OCI-M1 (cell line): Measurements from ENCODE around the gene STT3A.
A peak's percentile ranks its signal among the peaks of the same experiment; 100 is the strongest.
"Not testable (repeated sequence)": the region's sequence is repeated elsewhere in the genome, so short reads cannot be mapped to it uniquely, and the experiment has no call there.

Source experiments
- DNase-seq: peaks from one replicate; lab custom pipeline; 2025; lab: John Stamatoyannopoulos, UW

The STT3A gene

DNA sequence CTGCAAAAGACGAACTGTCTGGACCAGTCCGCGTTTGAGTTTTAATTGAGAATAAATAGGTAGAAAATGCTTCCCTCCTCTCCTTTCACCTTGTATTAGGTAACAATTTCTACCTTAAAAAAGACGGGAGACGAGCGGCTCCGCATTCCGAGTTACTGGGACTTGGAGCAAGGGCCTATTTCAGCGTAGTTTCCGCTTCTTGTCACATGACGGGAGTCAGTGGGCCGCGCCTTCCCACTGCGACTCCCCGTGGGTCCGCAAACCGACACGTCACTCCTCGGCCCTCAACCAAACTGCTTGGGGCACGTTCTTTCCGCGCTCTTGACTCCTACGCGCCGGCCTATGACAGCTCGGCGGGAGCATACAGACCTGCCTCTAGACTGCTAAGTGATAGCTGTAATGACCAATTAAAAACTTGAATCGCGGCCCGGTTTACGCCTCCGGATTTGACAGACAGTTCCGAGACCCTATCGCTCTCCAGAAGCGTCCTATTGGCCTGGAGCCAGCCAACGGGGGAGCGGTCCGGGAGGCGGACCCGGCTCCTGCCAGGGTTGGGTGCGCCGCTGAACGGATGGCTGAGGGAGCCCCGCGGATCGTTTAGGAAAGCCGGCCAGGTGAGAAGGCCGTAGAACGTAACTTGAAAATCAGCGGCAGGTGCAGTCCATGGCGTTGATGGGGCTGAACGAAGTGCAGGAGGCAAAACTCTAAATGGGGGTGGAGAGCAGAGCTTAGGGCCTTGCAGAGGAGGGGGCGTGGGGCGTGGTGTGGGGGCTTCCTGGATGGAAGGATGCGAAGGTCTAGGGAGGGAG lies at the start of gene STT3A:
STT3A (plus strand) TSS at position 548 of the 809 bp plus-strand sequence. CDS start 3,064 bp downstream, outside the sequence.
- DNase-seq: peak; percentile 100

DNA sequence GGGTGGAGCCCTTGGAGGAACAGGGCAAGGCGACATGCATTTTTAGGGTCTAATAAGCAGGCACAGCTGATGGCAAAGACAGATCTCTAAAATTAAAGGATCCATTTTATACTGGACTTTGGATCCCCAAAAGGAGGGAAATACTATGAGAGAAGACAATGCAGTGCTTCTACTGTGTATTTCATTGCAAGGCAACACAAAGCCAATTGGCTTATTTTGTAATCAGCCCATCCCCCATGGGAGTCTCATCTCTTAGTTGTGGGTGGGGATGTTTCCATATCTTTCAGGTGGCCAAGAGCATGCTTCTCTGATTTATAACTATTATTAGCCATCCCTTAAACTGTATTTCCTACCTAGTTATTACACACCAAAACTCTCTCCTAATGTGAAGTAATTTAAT lies 41.9 kb upstream of the STT3A start:
- DNase-seq: no peak

DNA sequence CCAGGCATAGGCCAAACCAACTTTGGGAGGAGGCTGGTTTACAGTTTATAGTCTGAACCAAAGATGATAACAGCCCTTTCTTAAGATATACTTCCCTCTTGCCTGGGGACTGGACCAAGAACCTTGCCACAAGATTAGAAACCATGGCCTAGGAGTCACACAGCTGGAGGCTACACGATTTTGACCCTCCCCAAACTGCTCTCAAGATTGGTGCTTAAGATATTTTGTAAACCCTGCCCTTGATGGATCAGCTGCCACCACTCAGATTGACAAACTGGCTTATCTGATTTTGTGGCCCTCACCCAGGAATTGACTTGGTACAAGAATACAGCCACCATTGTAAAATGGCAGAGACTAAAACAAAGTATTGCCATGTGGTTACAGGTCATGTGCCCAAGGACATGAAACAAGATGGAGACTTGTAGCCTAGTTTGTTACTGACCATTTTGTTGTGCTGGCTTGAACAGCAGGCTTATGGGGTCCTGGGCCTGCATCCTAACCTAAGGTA lies 40.8 kb upstream of the STT3A start:
- peak; percentile 53 for DNase-seq

DNA sequence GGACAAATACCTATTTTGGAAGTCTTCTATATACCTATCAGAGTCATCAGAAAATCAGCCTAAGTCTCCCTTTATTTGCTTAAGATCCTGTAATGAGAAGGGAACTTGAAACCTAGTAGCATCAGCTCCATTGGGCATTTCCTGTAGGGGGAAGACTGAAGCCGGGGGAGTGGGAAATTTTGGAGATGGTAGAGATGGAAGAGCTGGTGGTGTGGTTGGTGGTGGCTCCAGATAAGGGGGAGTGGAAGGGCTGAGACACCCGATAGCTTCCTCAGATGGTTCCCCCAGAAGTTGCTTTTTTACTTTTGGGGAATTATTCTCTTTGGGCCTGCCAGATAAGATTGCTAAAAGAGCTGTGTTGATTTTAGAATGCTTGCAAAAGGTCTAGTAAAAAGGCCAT lies 39.7 kb upstream of the STT3A start:
- no peak for DNase-seq

DNA sequence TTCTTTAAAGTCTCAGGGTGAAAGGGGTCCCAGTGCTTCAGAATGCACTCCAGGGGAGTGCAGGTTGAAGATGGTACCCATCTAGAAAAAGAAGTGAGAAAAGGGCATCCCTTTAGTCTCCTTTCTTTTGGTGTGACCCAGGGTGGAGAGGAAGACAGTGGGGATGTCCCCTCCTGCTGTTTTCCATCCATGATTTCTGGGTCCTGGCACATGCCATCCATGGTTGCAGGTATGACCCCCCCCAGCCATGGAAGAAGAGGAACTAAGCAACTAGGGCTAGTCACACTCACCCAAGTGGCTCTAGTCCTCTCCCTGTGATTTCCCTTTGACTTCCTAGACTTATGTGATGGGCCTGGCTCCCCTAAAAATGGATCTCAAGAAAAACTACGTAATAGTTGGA lies 39.3 kb upstream of the STT3A start:
- DNase-seq: peak; percentile 38

DNA sequence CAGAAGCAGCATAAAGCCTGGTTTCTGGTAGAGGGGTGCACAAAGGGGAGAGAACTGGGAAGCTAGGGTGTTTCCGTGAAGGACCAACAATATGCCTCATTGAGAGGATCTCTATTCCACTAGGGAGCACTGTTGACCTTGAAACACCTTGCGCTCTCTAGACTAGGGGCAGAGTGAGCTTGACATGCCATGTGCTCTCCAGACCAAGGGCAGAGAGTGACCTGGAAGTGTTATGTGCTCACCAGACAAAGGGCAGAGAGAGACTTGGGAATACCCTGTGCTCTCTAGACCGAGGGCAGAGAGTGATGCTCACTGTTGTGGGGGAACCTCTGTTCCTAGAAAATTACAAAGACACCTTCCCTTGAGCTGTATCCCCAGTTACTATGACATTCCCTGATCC lies 38.6 kb upstream of the STT3A start:
- DNase-seq: no peak

DNA sequence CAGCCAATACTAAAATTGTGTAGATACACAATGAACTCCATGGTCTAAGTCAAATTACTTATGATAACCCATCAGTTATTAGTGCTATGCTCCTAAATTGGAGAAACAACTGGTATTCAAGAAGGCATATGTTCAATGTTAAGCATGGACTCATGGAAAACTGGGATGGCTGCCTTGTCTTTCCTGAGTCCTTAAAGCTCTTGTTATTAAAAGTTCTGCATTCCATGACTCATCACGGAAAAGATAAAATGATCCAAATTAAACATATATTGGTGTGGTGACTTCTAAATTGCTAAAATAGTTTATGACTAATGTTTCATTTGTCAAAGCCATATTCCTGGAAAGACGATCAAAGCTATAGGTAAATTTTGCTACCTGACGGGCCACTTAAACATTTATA lies 32.8 kb upstream of the STT3A start:
- DNase-seq: no peak

DNA sequence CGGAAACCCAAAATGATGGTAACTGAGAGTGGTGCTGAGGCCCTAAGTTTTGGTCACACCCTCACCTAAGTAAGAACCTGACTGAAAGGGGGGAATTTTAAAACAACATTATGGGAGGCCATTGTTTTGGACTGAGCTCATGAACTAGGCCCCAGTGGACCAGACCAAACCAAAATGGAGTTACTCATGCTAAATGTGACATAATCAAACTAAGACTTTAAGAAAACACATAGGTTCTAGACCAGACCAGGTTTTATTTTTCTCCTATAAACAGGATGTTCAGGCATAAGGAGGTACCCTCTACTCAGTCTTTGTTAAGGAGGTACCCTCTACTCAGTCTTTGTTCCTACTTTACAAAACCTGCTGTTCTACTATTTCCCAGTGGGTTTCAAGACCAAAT lies 30.7 kb upstream of the STT3A start:
- no peak for DNase-seq

DNA sequence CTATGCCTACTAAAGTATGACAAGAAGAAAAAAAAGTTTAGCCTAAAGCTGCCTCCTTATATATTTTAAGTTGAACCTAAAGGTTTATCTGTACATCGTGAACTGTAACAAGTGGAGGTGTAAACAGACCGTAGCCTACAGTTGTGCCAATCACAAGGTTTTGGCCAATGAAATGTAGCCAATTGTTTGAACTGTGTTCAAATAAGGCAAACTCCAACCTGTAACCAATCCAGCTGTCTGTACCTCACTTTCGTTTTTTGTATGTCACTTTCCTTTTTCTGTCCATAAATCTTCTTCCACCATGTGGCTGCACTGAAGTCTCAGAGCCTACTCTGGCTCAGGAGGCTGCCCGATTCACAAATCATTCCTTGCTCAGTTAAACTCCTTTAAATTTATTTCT lies 30.2 kb upstream of the STT3A start:
- peak; percentile 52 for DNase-seq

DNA sequence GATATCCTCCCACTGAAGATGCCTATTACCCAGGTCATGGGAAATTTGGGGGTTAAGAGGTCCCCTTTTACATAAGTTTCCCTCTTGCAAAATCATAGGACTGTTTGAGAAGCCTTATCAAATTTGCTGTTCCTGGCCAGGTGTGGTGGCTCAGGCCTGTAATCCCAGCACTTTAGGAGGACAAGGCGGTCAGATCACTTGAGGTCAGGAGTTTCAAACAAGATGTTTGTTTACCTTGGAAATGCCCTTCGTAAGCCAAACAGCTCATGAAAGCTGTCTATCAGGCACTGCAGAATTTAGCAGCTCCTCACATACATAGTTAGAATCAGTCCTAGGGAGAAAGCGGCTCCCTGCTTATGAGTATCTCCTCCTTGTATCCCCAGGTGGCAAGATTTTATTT lies 28.3 kb upstream of the STT3A start:
- no peak for DNase-seq

DNA sequence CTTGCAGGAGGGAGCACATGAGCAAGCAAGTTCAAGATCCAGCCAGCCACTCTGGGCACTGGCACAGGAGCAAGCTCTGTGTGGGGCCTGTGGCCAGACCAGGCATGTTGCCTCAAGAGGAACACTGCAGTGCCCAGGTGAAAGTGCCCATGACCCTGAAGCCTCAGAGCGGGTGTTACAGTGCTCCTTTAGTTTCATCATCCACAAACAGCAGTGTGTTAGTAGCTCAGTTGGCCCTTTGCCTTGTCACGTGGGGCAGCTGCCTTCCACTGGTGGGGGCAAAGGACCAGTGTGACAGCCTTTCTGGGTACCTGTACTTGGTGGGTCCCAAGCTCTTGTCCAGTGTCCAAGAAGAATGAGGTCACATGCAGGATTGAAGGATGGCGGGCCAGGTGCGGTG lies 26.4 kb upstream of the STT3A start:
- DNase-seq: no peak

DNA sequence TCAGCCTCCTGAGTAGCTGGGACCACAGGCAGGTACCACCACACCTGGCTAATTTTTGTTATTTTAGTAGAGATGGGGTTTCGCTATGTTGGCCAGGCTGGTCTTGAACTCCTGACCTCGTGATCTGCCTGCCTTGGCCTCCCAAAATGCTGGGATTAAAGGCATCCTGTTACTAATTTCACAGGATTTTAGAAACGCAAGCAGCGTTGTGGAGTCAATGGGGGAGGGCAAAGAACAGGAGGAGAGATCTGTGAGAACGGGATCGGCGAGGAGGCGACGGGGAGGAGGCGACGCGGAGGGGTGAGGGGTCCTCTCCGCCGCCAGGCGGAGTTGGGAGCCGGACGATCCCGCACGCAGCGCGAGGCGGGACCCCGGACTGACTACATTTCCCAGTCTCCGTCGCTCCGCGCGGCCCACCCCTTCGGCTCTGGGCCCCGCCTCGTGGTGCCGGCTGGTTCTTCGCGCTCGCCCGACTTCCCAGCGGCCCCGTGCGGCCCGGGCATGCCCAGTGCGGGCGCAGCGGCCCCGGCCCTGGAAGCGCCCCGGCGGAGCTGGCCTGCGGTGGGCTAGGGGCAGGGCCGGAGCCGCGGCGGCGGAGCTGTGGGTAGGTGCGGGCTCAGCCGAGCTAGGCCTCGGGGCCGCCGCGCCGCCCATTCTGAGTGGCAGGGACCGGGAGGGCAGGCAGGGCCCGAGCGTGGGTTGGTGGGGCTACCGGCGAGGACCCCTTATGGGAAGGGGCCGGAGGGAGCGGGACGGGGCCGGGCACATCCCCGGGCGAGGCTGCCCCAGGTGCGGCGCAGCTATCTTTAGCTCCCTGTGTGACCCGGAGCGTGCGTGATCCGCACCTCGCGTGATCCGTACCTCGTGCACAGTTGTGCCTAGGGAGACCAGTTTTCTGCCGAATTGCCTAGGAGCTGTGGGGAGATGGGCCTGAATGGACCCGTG lies 23.4 kb upstream of the STT3A start, which contains the start of gene EI24:
EI24 (plus strand) TSS at position 508 of the 945 bp plus-strand sequence. CDS start 3,051 bp downstream, outside the sequence.
- DNase-seq: peak; percentile 98

DNA sequence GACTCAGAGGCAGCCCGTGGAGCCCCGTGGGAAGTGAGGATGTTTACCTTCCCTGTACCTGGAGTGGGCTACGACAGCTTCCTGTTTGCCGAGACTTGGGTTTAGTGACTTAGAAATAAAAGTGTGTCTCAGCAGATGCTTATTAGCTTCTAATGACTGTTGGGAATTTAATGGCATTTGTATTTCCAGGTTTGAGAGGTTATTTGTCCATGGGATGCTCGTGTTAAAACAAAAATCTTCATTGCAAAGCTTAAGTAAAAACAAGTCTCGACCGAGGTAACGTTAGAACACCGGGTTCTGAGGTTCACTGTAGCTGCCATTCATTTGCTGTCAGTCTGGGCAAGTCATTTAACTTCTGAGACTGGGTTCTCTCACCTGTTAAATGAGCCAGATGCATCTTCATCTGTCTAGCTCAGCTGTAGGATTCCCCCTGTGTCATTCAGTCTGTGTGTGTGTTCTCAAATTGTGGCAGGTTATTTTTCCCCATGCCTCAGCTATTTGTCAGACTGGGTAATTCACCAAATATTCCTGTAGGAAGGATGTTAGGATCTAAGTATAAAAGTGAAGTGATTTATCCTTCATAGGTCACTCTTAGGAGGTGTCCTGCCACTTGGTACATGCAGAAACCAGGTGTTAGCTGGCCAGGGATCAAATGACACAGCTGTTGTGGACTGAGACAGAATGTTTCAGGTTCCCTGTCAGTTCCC lies 22.6 kb upstream of the STT3A start:
- DNase-seq: peak; percentile 63

DNA sequence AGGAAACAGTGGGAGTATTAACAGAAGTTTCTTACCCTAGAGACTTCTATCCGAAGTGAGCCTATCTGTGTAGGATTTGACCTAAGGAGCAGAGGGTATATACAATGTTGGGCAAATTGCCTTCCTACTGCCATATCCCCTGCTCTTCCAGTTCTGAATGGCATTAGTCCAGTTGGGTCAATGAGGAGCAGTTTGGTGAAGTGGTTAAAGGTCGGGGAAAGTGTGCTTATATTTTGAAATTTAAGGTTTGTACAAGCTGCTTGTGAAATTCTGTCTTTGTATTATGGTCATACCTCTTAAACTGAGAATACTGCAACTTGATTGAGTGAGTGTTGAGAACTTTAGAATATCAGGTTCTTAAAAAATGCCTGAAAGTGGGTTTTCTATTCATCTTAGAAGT lies 21.7 kb upstream of the STT3A start:
- DNase-seq: no peak

DNA sequence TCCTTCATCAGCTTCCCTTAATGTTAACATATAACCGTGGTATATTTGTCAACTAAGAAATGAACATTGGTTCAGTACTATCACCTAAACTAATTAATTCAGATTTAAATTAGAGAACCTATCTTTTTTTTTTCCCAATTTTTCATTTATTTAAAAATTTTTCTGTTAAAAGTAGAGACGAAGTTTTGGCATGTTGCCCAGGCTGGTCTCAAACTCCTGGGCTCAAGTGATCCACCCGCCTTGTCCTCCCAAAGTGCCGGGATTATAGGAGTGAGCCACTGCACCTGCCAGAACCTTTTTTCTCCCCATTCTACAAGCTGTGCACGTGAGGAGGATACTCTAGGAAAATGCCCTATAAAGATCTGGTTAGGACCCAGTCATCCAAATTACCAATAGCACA lies 19.7 kb upstream of the STT3A start:
- no peak for DNase-seq

DNA sequence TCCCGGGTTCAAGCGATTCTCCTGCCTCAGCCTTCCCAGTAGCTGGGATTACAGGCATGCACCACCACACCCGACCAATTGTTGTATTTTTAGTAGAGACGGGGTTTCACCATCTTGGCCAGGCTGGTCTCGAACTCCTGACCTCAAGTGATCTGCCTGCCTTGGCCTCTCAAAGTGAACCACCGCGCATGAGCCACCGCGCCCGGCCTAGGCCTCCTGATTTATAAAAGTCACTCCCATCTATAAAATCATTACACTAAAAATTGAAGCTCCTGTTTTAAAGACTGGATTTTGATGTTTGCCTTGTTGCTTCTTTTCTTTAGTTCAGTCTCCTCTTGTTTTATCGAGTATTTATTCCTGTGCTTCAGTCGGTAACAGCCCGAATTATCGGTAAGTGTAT lies 15.5 kb upstream of the STT3A start:
- not testable (repeated sequence) for DNase-seq

DNA sequence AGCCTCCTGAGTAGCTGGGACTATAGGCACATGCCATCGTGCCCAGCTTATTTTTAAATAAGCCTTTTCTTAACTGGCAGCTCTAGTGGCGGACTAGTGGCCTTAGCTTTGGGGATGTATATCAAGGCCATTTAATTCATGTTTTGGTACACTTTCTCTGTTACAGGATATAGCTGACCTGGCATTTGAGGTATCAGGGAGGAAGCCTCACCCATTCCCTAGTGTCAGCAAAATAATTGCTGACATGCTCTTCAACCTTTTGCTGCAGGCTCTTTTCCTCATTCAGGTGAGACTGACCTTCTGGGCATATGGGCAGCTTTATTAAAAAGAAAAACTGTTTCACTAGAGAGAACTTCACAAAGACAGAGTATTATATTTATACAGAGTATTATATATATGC lies 13.9 kb upstream of the STT3A start:
- DNase-seq: no peak

DNA sequence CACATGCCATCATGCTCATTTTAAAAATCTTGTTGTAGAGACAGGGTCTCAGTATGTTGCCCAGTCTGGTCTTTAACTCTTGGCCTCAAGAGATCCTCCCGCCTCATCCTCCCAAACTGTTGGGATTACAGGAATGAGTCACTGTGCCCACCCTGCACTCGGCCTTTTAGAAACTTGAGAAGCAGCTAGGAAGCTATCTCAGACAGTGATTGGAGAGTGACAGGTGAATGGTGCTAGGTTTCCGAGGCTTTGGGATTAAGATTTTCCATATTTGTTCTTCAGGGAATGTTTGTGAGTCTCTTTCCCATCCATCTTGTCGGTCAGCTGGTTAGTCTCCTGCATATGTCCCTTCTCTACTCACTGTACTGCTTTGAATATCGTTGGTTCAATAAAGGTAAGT lies 12.8 kb upstream of the STT3A start:
- DNase-seq: no peak

DNA sequence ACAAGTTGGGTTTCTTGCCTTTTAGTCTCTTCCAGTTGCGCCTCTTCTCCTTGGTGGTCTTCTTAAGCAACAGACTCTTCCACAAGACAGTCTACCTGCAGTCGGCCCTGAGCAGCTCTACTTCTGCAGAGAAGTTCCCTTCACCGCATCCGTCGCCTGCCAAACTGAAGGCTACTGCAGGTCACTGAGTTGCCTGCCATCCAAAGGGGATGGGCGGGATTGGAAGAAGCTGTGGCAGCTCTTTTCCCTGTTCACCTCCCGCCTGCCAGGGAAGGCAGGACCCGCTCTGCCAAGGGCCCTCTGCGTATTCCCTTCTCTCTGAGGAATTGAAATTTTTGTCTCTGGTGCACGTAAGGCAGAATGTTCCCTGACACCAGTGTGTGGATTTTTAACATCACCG lies 9.2 kb upstream of the STT3A start:
- DNase-seq: no peak

DNA sequence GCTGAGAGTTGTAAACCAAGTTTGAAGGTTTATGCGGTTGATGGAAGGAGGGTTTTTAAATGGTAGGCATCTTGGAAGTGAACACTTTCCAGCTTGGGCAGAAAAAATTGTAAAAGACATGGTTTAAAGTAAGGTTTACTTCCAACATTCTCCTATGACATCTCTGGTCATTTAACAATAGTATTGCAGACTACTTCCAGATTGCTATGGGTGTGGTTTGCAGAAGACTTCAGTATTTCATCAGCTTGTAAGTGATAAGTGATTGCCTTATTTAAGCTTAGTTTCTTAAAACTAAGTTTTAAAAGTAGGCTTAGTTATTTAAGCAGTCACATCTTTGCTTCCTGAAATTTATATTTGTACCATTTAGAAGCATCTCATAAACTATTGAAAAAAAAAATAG lies 7.2 kb upstream of the STT3A start:
- DNase-seq: peak; percentile 21

DNA sequence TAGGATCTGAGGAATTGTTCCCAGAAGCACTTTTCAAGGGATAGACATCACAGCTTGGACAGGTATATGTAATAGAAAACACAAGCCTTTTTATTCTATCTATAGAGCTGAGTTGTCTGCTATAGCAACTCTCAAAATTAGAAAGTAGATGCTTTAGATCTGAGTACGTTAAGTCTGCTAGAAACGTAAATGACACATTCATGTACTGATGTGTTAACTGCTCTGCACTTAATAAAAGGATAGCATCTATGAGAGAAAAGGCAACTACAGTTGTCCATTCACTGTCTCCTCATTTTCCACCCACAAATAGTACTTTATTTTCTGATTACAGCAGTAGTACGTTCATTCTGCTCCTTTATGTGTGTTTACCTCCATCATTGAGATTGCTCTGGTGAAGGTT lies 6.0 kb upstream of the STT3A start:
- DNase-seq: no peak

DNA sequence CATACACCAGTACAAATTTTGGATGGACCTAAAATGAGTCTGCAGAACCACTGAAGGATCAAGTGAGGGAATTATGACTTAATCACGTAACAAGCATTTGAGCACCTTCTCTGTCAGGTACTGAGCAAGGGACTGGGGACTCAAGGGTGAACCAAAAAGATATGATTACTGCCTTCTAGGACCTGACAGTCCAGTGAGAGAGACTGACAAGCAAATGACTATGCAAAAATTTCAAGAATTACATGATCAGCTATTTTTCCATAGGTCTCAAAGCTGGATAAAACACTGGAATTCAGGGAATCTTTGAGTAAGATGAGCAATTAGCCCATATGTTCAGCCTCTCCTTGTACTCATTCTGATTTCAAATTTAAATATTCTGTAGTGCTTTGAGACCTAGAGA lies 5.2 kb upstream of the STT3A start:
- no peak for DNase-seq
